ENCODE data around the gene SVIL.

The SVIL gene

GRCh38 chr10:29646238-29646902 lies 11.6 kb upstream of the SVIL start:
- no peak overlapping the region for H2BK5ac ChIP-seq (ENCODE audit: low read depth, low read length, poor library complexity, severe bottlenecking)
- peak overlapping the region; percentile 88 for H3K9ac ChIP-seq (ENCODE audit: low read length)
- WGBS: 43% methylated on average over 8 of the region's 8 CpGs
- peak overlapping the region; percentile 89 for H2AK5ac ChIP-seq (ENCODE audit: low read length, severe bottlenecking)
- H2BK15ac ChIP-seq (ENCODE audit: low read depth, poor library complexity, severe bottlenecking): no peak overlapping the region
- peak overlapping the region in 1 of 2 experiments; percentile 78 for H3K4me3 ChIP-seq (ENCODE audit: insufficient read depth in 1 of 2, low read depth in 1 of 2, low read length in 2 of 2)
- H3K27me3 ChIP-seq (ENCODE audit: control insufficient read depth in 1 of 2, insufficient read depth in 1 of 2, low read length in 2 of 2): no peaks in the 10 kb centered on the region
- peak; percentile 71 for DNase-seq
- peak overlapping the region in 1 of 2 experiments; percentile 35 for H3K14ac ChIP-seq (ENCODE audit: low read length in 2 of 2)
- peak overlapping the region; percentile 21 for H3K27ac ChIP-seq (ENCODE audit: low read length, poor library complexity, severe bottlenecking)
- H4K8ac ChIP-seq (ENCODE audit: low read length): peak overlapping the region; percentile 57
- H3K36me3 ChIP-seq (ENCODE audit: control insufficient read depth in 1 of 2, insufficient read depth in 2 of 2, low read depth in 1 of 2, low read length in 2 of 2): peaks cover 2 to 12% of the 10 kb centered on the region in 2 experiments
- no peaks in the 10 kb centered on the region for H3K9me3 ChIP-seq (ENCODE audit: control insufficient read depth, low read length)
- peaks cover 8% of the 10 kb centered on the region for H3K79me1 ChIP-seq (replicated peaks; ENCODE audit: low read length, poor library complexity, severe bottlenecking)
- peaks cover 25% of the 10 kb centered on the region for H3K4me1 ChIP-seq (ENCODE audit: control insufficient read depth, insufficient read depth, low read depth, low read length)
- no peak overlapping the region for H3K23ac ChIP-seq (ENCODE audit: low read length in 2 of 2)
- H3K18ac ChIP-seq (ENCODE audit: low read depth in 1 of 2, low read length in 2 of 2): peak overlapping the region; percentile 49 to 61
- H3K4ac ChIP-seq (ENCODE audit: low read depth in 1 of 2, low read length in 2 of 2): peak overlapping the region; percentile 2 to 32
- H3K4me2 ChIP-seq (ENCODE audit: low read length, poor library complexity, severe bottlenecking): no peak overlapping the region
- peak overlapping the region; percentile 52 for H4K91ac ChIP-seq (ENCODE audit: low read length)
- H2BK12ac ChIP-seq (ENCODE audit: low read length in 2 of 2): peak overlapping the region; percentile 49 to 75
- H2BK120ac ChIP-seq (ENCODE audit: low read depth, low read length): peak overlapping the region; percentile 61
- no peak overlapping the region for H2AFZ ChIP-seq (ENCODE audit: low read depth, low read length)

GRCh38 chr10:29643771-29644501 lies 9.2 kb upstream of the SVIL start:
- peak overlapping the region; percentile 40 to 83 for H2BK12ac ChIP-seq (ENCODE audit: low read length in 2 of 2)
- no peak overlapping the region for H3K14ac ChIP-seq (ENCODE audit: low read length in 2 of 2)
- H3K27me3 ChIP-seq (ENCODE audit: control insufficient read depth in 1 of 2, insufficient read depth in 1 of 2, low read length in 2 of 2): no peaks in the 10 kb centered on the region
- peak overlapping the region; percentile 6 for H3K27ac ChIP-seq (ENCODE audit: low read length, poor library complexity, severe bottlenecking)
- peaks cover 15% of the 10 kb centered on the region for H3K79me1 ChIP-seq (replicated peaks; ENCODE audit: low read length, poor library complexity, severe bottlenecking)
- no peak overlapping the region for H2BK15ac ChIP-seq (ENCODE audit: low read depth, poor library complexity, severe bottlenecking)
- H3K18ac ChIP-seq (ENCODE audit: low read depth in 1 of 2, low read length in 2 of 2): peak overlapping the region; percentile 52 to 71
- H3K9ac ChIP-seq (ENCODE audit: low read length): peak overlapping the region; percentile 80
- H3K9me3 ChIP-seq (ENCODE audit: control insufficient read depth, low read length): no peaks in the 10 kb centered on the region
- H2AFZ ChIP-seq (ENCODE audit: low read depth, low read length): no peak overlapping the region
- peak overlapping the region; percentile 12 to 53 for H3K4ac ChIP-seq (ENCODE audit: low read depth in 1 of 2, low read length in 2 of 2)
- H3K4me3 ChIP-seq (ENCODE audit: insufficient read depth in 1 of 2, low read depth in 1 of 2, low read length in 2 of 2): peak overlapping the region in 1 of 2 experiments; percentile 41
- peak overlapping the region; percentile 57 for H4K8ac ChIP-seq (ENCODE audit: low read length)
- DNase-seq: peak; percentile 74
- no peak overlapping the region for H2BK5ac ChIP-seq (ENCODE audit: low read depth, low read length, poor library complexity, severe bottlenecking)
- H3K23ac ChIP-seq (ENCODE audit: low read length in 2 of 2): peak overlapping the region in 1 of 2 experiments; percentile 47
- peak overlapping the region; percentile 58 for H4K91ac ChIP-seq (ENCODE audit: low read length)
- no peak overlapping the region for H3K4me2 ChIP-seq (ENCODE audit: low read length, poor library complexity, severe bottlenecking)
- peaks cover 23% of the 10 kb centered on the region for H3K4me1 ChIP-seq (ENCODE audit: control insufficient read depth, insufficient read depth, low read depth, low read length)
- H2BK120ac ChIP-seq (ENCODE audit: low read depth, low read length): peak overlapping the region; percentile 21
- H2AK5ac ChIP-seq (ENCODE audit: low read length, severe bottlenecking): peak overlapping the region; percentile 23
- H3K36me3 ChIP-seq (ENCODE audit: control insufficient read depth in 1 of 2, insufficient read depth in 2 of 2, low read depth in 1 of 2, low read length in 2 of 2): peaks cover 11 to 21% of the 10 kb centered on the region in 2 experiments
- WGBS: 69% methylated on average over 12 of the region's 12 CpGs

GRCh38 chr10:29642990-29643389 lies 8.2 kb upstream of the SVIL start:
- peaks cover 18% of the 10 kb centered on the region for H3K4me1 ChIP-seq (ENCODE audit: control insufficient read depth, insufficient read depth, low read depth, low read length)
- H3K4ac ChIP-seq (ENCODE audit: low read depth in 1 of 2, low read length in 2 of 2): no peak overlapping the region
- no peak overlapping the region for H3K23ac ChIP-seq (ENCODE audit: low read length in 2 of 2)
- no peaks in the 10 kb centered on the region for H3K27me3 ChIP-seq (ENCODE audit: control insufficient read depth in 1 of 2, insufficient read depth in 1 of 2, low read length in 2 of 2)
- H3K27ac ChIP-seq (ENCODE audit: low read length, poor library complexity, severe bottlenecking): no peak overlapping the region
- peaks cover 12 to 21% of the 10 kb centered on the region in 2 experiments for H3K36me3 ChIP-seq (ENCODE audit: control insufficient read depth in 1 of 2, insufficient read depth in 2 of 2, low read depth in 1 of 2, low read length in 2 of 2)
- H3K9ac ChIP-seq (ENCODE audit: low read length): peak overlapping the region; percentile 80
- H3K14ac ChIP-seq (ENCODE audit: low read length in 2 of 2): no peak overlapping the region
- H3K4me3 ChIP-seq (ENCODE audit: insufficient read depth in 1 of 2, low read depth in 1 of 2, low read length in 2 of 2): peak overlapping the region in 1 of 2 experiments; percentile 41
- H2AFZ ChIP-seq (ENCODE audit: low read depth, low read length): no peak overlapping the region
- peaks cover 15% of the 10 kb centered on the region for H3K79me1 ChIP-seq (replicated peaks; ENCODE audit: low read length, poor library complexity, severe bottlenecking)
- H2BK120ac ChIP-seq (ENCODE audit: low read depth, low read length): no peak overlapping the region
- no peak overlapping the region for H3K18ac ChIP-seq (ENCODE audit: low read depth in 1 of 2, low read length in 2 of 2)
- H2BK15ac ChIP-seq (ENCODE audit: low read depth, poor library complexity, severe bottlenecking): no peak overlapping the region
- H3K4me2 ChIP-seq (ENCODE audit: low read length, poor library complexity, severe bottlenecking): no peak overlapping the region
- no peaks in the 10 kb centered on the region for H3K9me3 ChIP-seq (ENCODE audit: control insufficient read depth, low read length)
- no peak overlapping the region for H4K8ac ChIP-seq (ENCODE audit: low read length)
- H2AK5ac ChIP-seq (ENCODE audit: low read length, severe bottlenecking): no peak overlapping the region
- DNase-seq: peak; percentile 88
- no peak overlapping the region for H2BK5ac ChIP-seq (ENCODE audit: low read depth, low read length, poor library complexity, severe bottlenecking)
- H2BK12ac ChIP-seq (ENCODE audit: low read length in 2 of 2): peak overlapping the region in 1 of 2 experiments; percentile 28
- no peak overlapping the region for H4K91ac ChIP-seq (ENCODE audit: low read length)

DNA sequence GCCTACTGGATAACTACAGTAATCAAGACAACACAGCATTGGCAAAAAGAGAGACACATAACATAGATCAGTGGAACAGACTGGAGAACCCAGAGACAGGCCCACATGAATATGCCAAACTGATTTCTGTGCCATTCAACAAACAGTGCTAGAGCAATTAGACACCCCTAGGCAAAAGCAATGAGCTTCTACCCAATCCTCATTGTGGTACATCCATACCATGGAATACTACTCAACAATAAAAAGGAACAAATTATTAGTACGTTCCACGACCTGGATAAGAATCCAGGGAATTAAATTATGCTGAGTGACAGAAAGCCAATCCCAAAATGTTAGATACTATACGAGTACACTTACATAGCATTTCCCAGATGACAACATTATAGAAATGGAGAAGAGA lies 2.8 kb upstream of the SVIL start:
- Histone ChIP-seq H2BK15ac (ENCODE audit: low read depth, poor library complexity, severe bottlenecking) (no peak overlapping the region), H3K4me2 (ENCODE audit: low read length, poor library complexity, severe bottlenecking) (no peak overlapping the region), H3K79me1 (replicated peaks; ENCODE audit: low read length, poor library complexity, severe bottlenecking) (peaks cover 10% of the 10 kb centered on the region), H4K91ac (ENCODE audit: low read length) (no peak overlapping the region), H2BK5ac (ENCODE audit: low read depth, low read length, poor library complexity, severe bottlenecking) (no peak overlapping the region), H3K4me1 (ENCODE audit: control insufficient read depth, insufficient read depth, low read depth, low read length) (peaks cover 3% of the 10 kb centered on the region), H3K4ac (ENCODE audit: low read depth in 1 of 2, low read length in 2 of 2) (no peak overlapping the region), H3K9ac (ENCODE audit: low read length) (no peak overlapping the region), H2AK5ac (ENCODE audit: low read length, severe bottlenecking) (no peak overlapping the region), H2BK12ac (ENCODE audit: low read length in 2 of 2) (no peak overlapping the region), H3K27ac (ENCODE audit: low read length, poor library complexity, severe bottlenecking) (no peak overlapping the region), H3K4me3 (ENCODE audit: insufficient read depth in 1 of 2, low read depth in 1 of 2, low read length in 2 of 2) (no peak overlapping the region), H3K14ac (ENCODE audit: low read length in 2 of 2) (no peak overlapping the region), H3K9me3 (ENCODE audit: control insufficient read depth, low read length) (no peaks in the 10 kb centered on the region), H3K18ac (ENCODE audit: low read depth in 1 of 2, low read length in 2 of 2) (no peak overlapping the region), H4K8ac (ENCODE audit: low read length) (no peak overlapping the region), H2BK120ac (ENCODE audit: low read depth, low read length) (no peak overlapping the region), H3K36me3 (ENCODE audit: control insufficient read depth in 1 of 2, insufficient read depth in 2 of 2, low read depth in 1 of 2, low read length in 2 of 2) (peaks cover 13 to 19% of the 10 kb centered on the region in 2 experiments), H2AFZ (ENCODE audit: low read depth, low read length) (no peak overlapping the region), H3K27me3 (ENCODE audit: control insufficient read depth in 1 of 2, insufficient read depth in 1 of 2, low read length in 2 of 2) (no peaks in the 10 kb centered on the region), H3K23ac (ENCODE audit: low read length in 2 of 2) (no peak overlapping the region)
- 92% methylated on average over 2 of the region's 3 CpGs for WGBS
- no peak for DNase-seq
